Stimulated activated CD4-positive, alpha-beta T cell treated with anti-CD3 and anti-CD28 coated beads, Interleukin-15, amount 100 ng/mL, for 1 hour (primary cell): ENCODE data around the gene SMARCAL1.
A peak's percentile ranks its signal among the peaks of the same experiment; 100 is the strongest.

Experiments
- DNase-seq, 2 donors: peaks; one replicate each; pipeline ENCODE4 v3.0.0-alpha.2; 2020; ENCODE audit warnings: low read depth in 1 of 2, low spot score in 1 of 2

Gene SMARCAL1

GRCh38 chr2:216474925-216475670 is 62.8 kb downstream of the SMARCAL1 start:
- no peak for DNase-seq

- no peak for DNase-seq
These were observed 63.5 kb downstream of the SMARCAL1 start for GRCh38 chr2:216475767-216476166.

- no peak for DNase-seq
These were observed 65.2 kb downstream of the SMARCAL1 start for GRCh38 chr2:216477283-216478035.

- DNase-seq, result no peak
These were observed 65.9 kb downstream of the SMARCAL1 start for GRCh38 chr2:216478151-216478550.

- DNase-seq, result no peak
These were observed 66.5 kb downstream of the SMARCAL1 start for GRCh38 chr2:216478791-216479190.

GRCh38 chr2:216480221-216480620 is 67.9 kb downstream of the SMARCAL1 start:
- DNase-seq, result no peak

- no peak for DNase-seq
These were observed 70.4 kb downstream of the SMARCAL1 start for GRCh38 chr2:216482640-216483039.

- no peak for DNase-seq
These were observed 73.0 kb downstream of the SMARCAL1 start for GRCh38 chr2:216485237-216485636.

GRCh38 chr2:216485745-216486144 is 73.5 kb downstream of the SMARCAL1 start:
- no peak for DNase-seq

- DNase-seq, result no peak
These were observed 74.0 kb downstream of the SMARCAL1 start for GRCh38 chr2:216486271-216486670.

- no peak for DNase-seq
These were observed 74.4 kb downstream of the SMARCAL1 start for GRCh38 chr2:216486708-216487107.

- DNase-seq, result no peak
These were observed 77.8 kb downstream of the SMARCAL1 start for GRCh38 chr2:216490061-216490460.

- no peak for DNase-seq
These were observed 79.7 kb downstream of the SMARCAL1 start for GRCh38 chr2:216491793-216492596.

- DNase-seq, result no peak
These were observed 80.5 kb downstream of the SMARCAL1 start for GRCh38 chr2:216492597-216493333.

- DNase-seq, result no peak
These were observed 81.0 kb downstream of the SMARCAL1 start for GRCh38 chr2:216493334-216493685.

- DNase-seq, result no peak
These were observed 83.4 kb downstream of the SMARCAL1 start for GRCh38 chr2:216495656-216496055.

GRCh38 chr2:216497382-216498069 is 85.2 kb downstream of the SMARCAL1 start:
- no peak for DNase-seq

GRCh38 chr2:216498070-216498378 is 85.7 kb downstream of the SMARCAL1 start:
- DNase-seq, result no peak

- peak; percentile 74 to 78 for DNase-seq
These were observed 86.4 kb downstream of the SMARCAL1 start, which contains the start of gene RPL37A for GRCh38 chr2:216498379-216499352. RPL37A (plus strand) TSS chr2:216498844; CDS start chr2:216498875, 31 bp downstream.
